Neural cell (in vitro differentiated cells): ENCODE measurements around the gene CREB1. TPM values are rescaled to one million over a fixed set of nuclear protein-coding genes. Genes with fewer than 3 reads are reported as not detected.

ENCODE experiments used
- H2AFZ ChIP-seq: fragments of 200-600, 300-800 bp; sonication (generic), shearing (Covaris generic); 2 replicates; pipeline ENCODE4 v1.6.0; 2014; ENCODE audit warnings: low read depth, mild to moderate bottlenecking, antibody characterized with exemption, low read length, moderate library complexity
- H3F3A ChIP-seq: fragments of 200-600 bp; shearing (Covaris generic); 2 replicates; pipeline ENCODE4 v1.6.1; 2016; ENCODE audit warnings: mild to moderate bottlenecking, moderate library complexity, mixed read lengths, antibody characterized with exemption, low read length; ENCODE audit not compliant: insufficient read depth, poor library complexity, severe bottlenecking
- H3K27ac ChIP-seq: fragments of 200-600, 300-800 bp; sonication (generic), shearing (Covaris generic); 2 replicates; pipeline ENCODE4 v1.5.1; 2014; ENCODE audit warnings: mild to moderate bottlenecking, low read length, moderate library complexity
- H3K27me3 ChIP-seq: fragments of 300-800, 200-600 bp; sonication (generic), shearing (Covaris generic); 2 replicates; pipeline ENCODE4 v1.6.0; 2014; ENCODE audit warnings: mild to moderate bottlenecking, low read depth, low read length, moderate library complexity; ENCODE audit not compliant: insufficient read depth
- H3K36me3 ChIP-seq: fragments of 300-800, 200-600 bp; sonication (generic), shearing (Covaris generic); 2 replicates; pipeline ENCODE4 v1.5.1; 2014; ENCODE audit warnings: mild to moderate bottlenecking, antibody characterized with exemption, low read length, moderate library complexity; ENCODE audit not compliant: insufficient read depth
- H3K4me2 ChIP-seq: fragments of 300-800, 200-600 bp; sonication (generic), shearing (Covaris generic); 2 replicates; pipeline ENCODE4 v1.6.0; 2014; ENCODE audit warnings: mild to moderate bottlenecking, low read length
- H3K4me3 ChIP-seq: fragments of 300-800, 200-600 bp; sonication (generic), shearing (Covaris generic); 2 replicates; pipeline ENCODE4 v1.5.1; 2014; ENCODE audit warnings: mild to moderate bottlenecking, low read length, moderate library complexity
- H3K79me2 ChIP-seq: fragments of 200-600 bp; shearing (Covaris generic); replicated peaks from 2 replicates; pipeline ENCODE4 v1.6.0; 2014; ENCODE audit warnings: mild to moderate bottlenecking, low read length, moderate library complexity; ENCODE audit not compliant: insufficient read depth
- H3K9ac ChIP-seq: fragments of 300-800, 200-600 bp; sonication (generic), shearing (Covaris generic); 2 replicates; pipeline ENCODE4 v1.6.1; 2016; ENCODE audit warnings: mild to moderate bottlenecking, low read length, mixed read lengths
- H3K9me2 ChIP-seq: fragments of 200-600 bp; shearing (Covaris generic); 2 replicates; pipeline ENCODE4 v1.6.1; 2016; ENCODE audit warnings: mild to moderate bottlenecking, low read length, mixed read lengths; ENCODE audit not compliant: insufficient read depth
- H3K9me3 ChIP-seq: fragments of 200-600, 300-800 bp; sonication (generic), shearing (Covaris generic); 2 replicates; pipeline ENCODE4 v1.6.1; 2016; ENCODE audit warnings: mild to moderate bottlenecking, mixed run types, low read length, moderate library complexity, mixed read lengths
- H4K20me1 ChIP-seq: fragments of 200-600 bp; shearing (Covaris generic); 2 replicates; pipeline ENCODE4 v1.6.1; 2016; ENCODE audit warnings: mild to moderate bottlenecking, mixed run types; ENCODE audit not compliant: insufficient read depth
- EP300 ChIP-seq: fragments of 450-650 bp; conservative IDR thresholded peaks from 2 replicates; pipeline ENCODE4 v1.6.1; 2014; ENCODE audit warnings: antibody characterized with exemption, mild to moderate bottlenecking, moderate library complexity; ENCODE audit not compliant: poor library complexity, severe bottlenecking
- EZH2 ChIP-seq: fragments of 200-600, 300-800 bp; shearing (Covaris generic), sonication (generic); IDR thresholded peaks from 2 replicates; pipeline ENCODE4 v1.6.1; 2014; ENCODE audit warnings: antibody characterized with exemption, low read length, borderline replicate concordance, mild to moderate bottlenecking; ENCODE audit not compliant: insufficient read depth, poor library complexity, severe bottlenecking
- MXI1 ChIP-seq: fragments of 450-650 bp; conservative IDR thresholded peaks from 2 replicates; pipeline ENCODE4 v1.6.1; 2014; ENCODE audit warnings: antibody characterized with exemption, mild to moderate bottlenecking; ENCODE audit not compliant: poor library complexity, severe bottlenecking
- POLR2AphosphoS5 ChIP-seq: IDR thresholded peaks from 2 replicates; pipeline ENCODE4 v1.6.1; 2012
- RAD21 ChIP-seq: fragments of 450-650 bp; conservative IDR thresholded peaks from 2 replicates; pipeline ENCODE4 v1.6.1; 2014; ENCODE audit warnings: antibody characterized with exemption, mild to moderate bottlenecking, moderate library complexity
- SMC3 ChIP-seq: fragments of 450-650 bp; conservative IDR thresholded peaks from 2 replicates; pipeline ENCODE4 v1.6.1; 2014; ENCODE audit warnings: antibody characterized with exemption, mild to moderate bottlenecking, moderate library complexity; ENCODE audit not compliant: poor library complexity
- polyA plus RNA-seq: library from polyadenylated mRNA; depleted of rRNA; stranded (reverse); fragments of >200 nt; gene quantifications from 2 replicates; pipeline ENCODE4 v1.2.3, GENCODE V29; 2014
- TF ChIP-seq, protein P1 (sequence below): IDR thresholded peaks from 2 replicates; pipeline ENCODE4 v1.6.1; 2012; ENCODE audit warnings: borderline replicate concordance
- TF ChIP-seq, protein P2 (sequence below): fragments of 450-650 bp; IDR thresholded peaks from 2 replicates; pipeline ENCODE4 v1.5.1; 2014; ENCODE audit warnings: antibody characterized with exemption, mild to moderate bottlenecking, moderate library complexity; ENCODE audit not compliant: poor library complexity, severe bottlenecking

CREB1 gene
- polyA plus RNA-seq, 1 donor from 2014 or later = 38.7 TPM

GRCh38 chr2:207584952-207585351 lies 55.2 kb downstream of the CREB1 start:
- Histone ChIP-seq H3K36me3 (peaks cover 21% of the 10 kb centered on the region), H3K27me3 (no peaks in the 10 kb centered on the region), H4K20me1 (no peaks in the 10 kb centered on the region), H3F3A (no peaks in the 10 kb centered on the region), H3K79me2 (no peaks in the 10 kb centered on the region), H3K4me3 (no peak overlapping the region), H3K4me2 (no peak overlapping the region), H3K9me3 (no peaks in the 10 kb centered on the region), H2AFZ (no peak overlapping the region), H3K9ac (no peak overlapping the region), H3K27ac (no peak overlapping the region), H3K9me2 (no peaks in the 10 kb centered on the region)
- TF ChIP-seq EZH2 (no peak), EP300 (no peak), POLR2AphosphoS5 (no peak), RAD21 (no peak), MXI1 (no peak)
- TF ChIP-seq, protein P1, sequence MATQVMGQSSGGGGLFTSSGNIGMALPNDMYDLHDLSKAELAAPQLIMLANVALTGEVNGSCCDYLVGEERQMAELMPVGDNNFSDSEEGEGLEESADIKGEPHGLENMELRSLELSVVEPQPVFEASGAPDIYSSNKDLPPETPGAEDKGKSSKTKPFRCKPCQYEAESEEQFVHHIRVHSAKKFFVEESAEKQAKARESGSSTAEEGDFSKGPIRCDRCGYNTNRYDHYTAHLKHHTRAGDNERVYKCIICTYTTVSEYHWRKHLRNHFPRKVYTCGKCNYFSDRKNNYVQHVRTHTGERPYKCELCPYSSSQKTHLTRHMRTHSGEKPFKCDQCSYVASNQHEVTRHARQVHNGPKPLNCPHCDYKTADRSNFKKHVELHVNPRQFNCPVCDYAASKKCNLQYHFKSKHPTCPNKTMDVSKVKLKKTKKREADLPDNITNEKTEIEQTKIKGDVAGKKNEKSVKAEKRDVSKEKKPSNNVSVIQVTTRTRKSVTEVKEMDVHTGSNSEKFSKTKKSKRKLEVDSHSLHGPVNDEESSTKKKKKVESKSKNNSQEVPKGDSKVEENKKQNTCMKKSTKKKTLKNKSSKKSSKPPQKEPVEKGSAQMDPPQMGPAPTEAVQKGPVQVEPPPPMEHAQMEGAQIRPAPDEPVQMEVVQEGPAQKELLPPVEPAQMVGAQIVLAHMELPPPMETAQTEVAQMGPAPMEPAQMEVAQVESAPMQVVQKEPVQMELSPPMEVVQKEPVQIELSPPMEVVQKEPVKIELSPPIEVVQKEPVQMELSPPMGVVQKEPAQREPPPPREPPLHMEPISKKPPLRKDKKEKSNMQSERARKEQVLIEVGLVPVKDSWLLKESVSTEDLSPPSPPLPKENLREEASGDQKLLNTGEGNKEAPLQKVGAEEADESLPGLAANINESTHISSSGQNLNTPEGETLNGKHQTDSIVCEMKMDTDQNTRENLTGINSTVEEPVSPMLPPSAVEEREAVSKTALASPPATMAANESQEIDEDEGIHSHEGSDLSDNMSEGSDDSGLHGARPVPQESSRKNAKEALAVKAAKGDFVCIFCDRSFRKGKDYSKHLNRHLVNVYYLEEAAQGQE = no peak
- TF ChIP-seq, protein P2, sequence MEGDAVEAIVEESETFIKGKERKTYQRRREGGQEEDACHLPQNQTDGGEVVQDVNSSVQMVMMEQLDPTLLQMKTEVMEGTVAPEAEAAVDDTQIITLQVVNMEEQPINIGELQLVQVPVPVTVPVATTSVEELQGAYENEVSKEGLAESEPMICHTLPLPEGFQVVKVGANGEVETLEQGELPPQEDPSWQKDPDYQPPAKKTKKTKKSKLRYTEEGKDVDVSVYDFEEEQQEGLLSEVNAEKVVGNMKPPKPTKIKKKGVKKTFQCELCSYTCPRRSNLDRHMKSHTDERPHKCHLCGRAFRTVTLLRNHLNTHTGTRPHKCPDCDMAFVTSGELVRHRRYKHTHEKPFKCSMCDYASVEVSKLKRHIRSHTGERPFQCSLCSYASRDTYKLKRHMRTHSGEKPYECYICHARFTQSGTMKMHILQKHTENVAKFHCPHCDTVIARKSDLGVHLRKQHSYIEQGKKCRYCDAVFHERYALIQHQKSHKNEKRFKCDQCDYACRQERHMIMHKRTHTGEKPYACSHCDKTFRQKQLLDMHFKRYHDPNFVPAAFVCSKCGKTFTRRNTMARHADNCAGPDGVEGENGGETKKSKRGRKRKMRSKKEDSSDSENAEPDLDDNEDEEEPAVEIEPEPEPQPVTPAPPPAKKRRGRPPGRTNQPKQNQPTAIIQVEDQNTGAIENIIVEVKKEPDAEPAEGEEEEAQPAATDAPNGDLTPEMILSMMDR = no peak

DNA sequence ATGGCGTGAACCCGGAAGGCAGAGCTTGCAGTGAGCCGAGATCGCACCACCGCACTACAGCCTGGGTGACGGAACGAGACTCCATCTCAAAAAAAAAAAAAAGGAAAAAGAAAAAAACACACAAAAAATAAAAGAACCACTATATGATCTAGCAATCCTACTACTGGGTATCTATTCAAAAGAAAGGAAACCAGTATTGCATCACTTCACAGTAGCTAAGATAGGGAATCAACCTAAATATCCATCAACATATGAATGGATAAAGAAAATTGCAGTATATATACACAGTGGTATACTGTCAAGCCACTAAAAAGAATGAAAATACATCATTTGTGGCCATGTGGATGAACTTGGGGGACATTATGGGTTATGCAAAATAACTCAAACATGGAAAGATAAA lies 57.5 kb downstream of the CREB1 start:
- H3K27ac ChIP-seq = no peak overlapping the region
- H3K4me2 ChIP-seq = no peak overlapping the region
- no peak overlapping the region for H2AFZ ChIP-seq
- no peaks in the 10 kb centered on the region for H3F3A ChIP-seq
- peaks cover 16% of the 10 kb centered on the region for H3K36me3 ChIP-seq
- H3K79me2 ChIP-seq = no peaks in the 10 kb centered on the region
- H3K27me3 ChIP-seq = no peaks in the 10 kb centered on the region
- no peaks in the 10 kb centered on the region for H3K9me2 ChIP-seq
- no peak for TF ChIP-seq RAD21
- no peak for TF ChIP-seq SMC3
- TF ChIP-seq EZH2 = no peak
- TF ChIP-seq, protein P2 = no peak
- TF ChIP-seq POLR2AphosphoS5 = no peak
- no peaks in the 10 kb centered on the region for H4K20me1 ChIP-seq
- H3K9ac ChIP-seq = no peak overlapping the region
- H3K9me3 ChIP-seq = peaks cover 2% of the 10 kb centered on the region
- H3K4me3 ChIP-seq = no peak overlapping the region
